Nasal cavity respiratory epithelium epithelial cell of viscerocranial mucosa (primary cell): ENCODE results near the gene TRMT5. TPM values are rescaled to one million over a fixed set of nuclear protein-coding genes. Genes with fewer than 3 reads are reported as not detected.

Experiments
- total RNA-seq: library from RNA; depleted of rRNA; stranded (reverse); fragments of >200 nt; gene quantifications from 2 replicates; pipeline ENCODE4 v1.2.3, GENCODE V29; 2014

TRMT5 gene
- total RNA-seq = 17.8 and 27.5 TPM in 2 replicates

GRCh38 chr14:60980811-60981632 lies at the start of gene TRMT5, which contains the start of gene SLC38A6:
Gene TRMT5, minus strand, starts transcription at chr14:60981079. Its CDS starts 106 bp downstream, at chr14:60980973.
Gene SLC38A6, plus strand, starts transcription at chr14:60981245. Its CDS starts 33 bp downstream, at chr14:60981278.

Other genes with a start within 250 kb of the TRMT5 start
- 63.0 and 72.8 TPM in 2 replicates for gene MNAT1, start 246.3 kb downstream of the TRMT5 start, total RNA-seq
- gene SLC38A6, start 166 bp upstream of the TRMT5 start, total RNA-seq = 11.3 and 24.3 TPM in 2 replicates